Mesenchymal stem cell (in vitro differentiated cells and primary cell): ENCODE measurements around the gene NOP58.
"Not testable (repeated sequence)": the region's sequence is repeated elsewhere in the genome, so short reads cannot be mapped to it uniquely, and the experiment has no call there.

ENCODE experiments used
- DNase-seq: peaks from one replicate; pipeline ENCODE4 v3.0.0-alpha.2; 2013
- H2AFZ ChIP-seq: one replicate; pipeline ENCODE4 v1.6.1; 2013; ENCODE audit warnings: low read depth, mild to moderate bottlenecking, control low read depth, inconsistent platforms, low read length, moderate library complexity
- H2AK5ac ChIP-seq: 2 replicates; pipeline ENCODE4 v1.6.1; 2013; ENCODE audit warnings: low read length, moderate library complexity, mild to moderate bottlenecking, inconsistent platforms; ENCODE audit not compliant: severe bottlenecking
- H2BK120ac ChIP-seq: one replicate; pipeline ENCODE4 v1.6.1; 2013; ENCODE audit warnings: low read depth, mild to moderate bottlenecking, inconsistent platforms, low read length, moderate library complexity
- H2BK12ac ChIP-seq, 2 experiments: one replicate each; pipeline ENCODE4 v1.6.1; 2013; ENCODE audit warnings: inconsistent platforms in 2 of 2, low read length in 2 of 2, mild to moderate bottlenecking in 2 of 2, moderate library complexity in 2 of 2, control low read depth in 1 of 2
- H2BK15ac ChIP-seq: one replicate; pipeline ENCODE4 v1.6.1; 2013; ENCODE audit warnings: mild to moderate bottlenecking, low read depth, inconsistent platforms; ENCODE audit not compliant: poor library complexity, severe bottlenecking
- H2BK5ac ChIP-seq: 2 replicates; pipeline ENCODE4 v1.6.1; 2013; ENCODE audit warnings: low read depth, mild to moderate bottlenecking, low read length, control low read depth, inconsistent platforms; ENCODE audit not compliant: poor library complexity, severe bottlenecking
- H3K14ac ChIP-seq, 2 experiments: one replicate each; pipeline ENCODE4 v1.6.1; 2013; ENCODE audit warnings: inconsistent platforms in 2 of 2, low read length in 2 of 2, control low read depth in 1 of 2, mild to moderate bottlenecking in 1 of 2, moderate library complexity in 1 of 2
- H3K18ac ChIP-seq, 2 experiments: one replicate each; pipeline ENCODE4 v1.6.1; 2013; ENCODE audit warnings: inconsistent platforms in 2 of 2, low read length in 2 of 2, control low read depth in 1 of 2, low read depth in 1 of 2, mild to moderate bottlenecking in 1 of 2
- H3K23ac ChIP-seq, 2 experiments: one replicate each; pipeline ENCODE4 v1.6.1; 2013; ENCODE audit warnings: inconsistent platforms in 2 of 2, low read length in 2 of 2, mild to moderate bottlenecking in 2 of 2, moderate library complexity in 2 of 2, control low read depth in 1 of 2
- H3K27ac ChIP-seq: 2 replicates; pipeline ENCODE4 v1.5.1; 2013; ENCODE audit warnings: mild to moderate bottlenecking, moderate library complexity, low read length, control low read depth, inconsistent platforms; ENCODE audit not compliant: poor library complexity, severe bottlenecking
- H3K27me3 ChIP-seq, 2 experiments: 2 replicates each; pipeline versions ENCODE4 v1.6.1 to v1.7.0; 2013; ENCODE audit warnings: low read length in 2 of 2, mild to moderate bottlenecking in 2 of 2, moderate library complexity in 2 of 2, control low read depth in 1 of 2, inconsistent platforms in 1 of 2; ENCODE audit not compliant: control insufficient read depth in 1 of 2, insufficient read depth in 1 of 2
- H3K36me3 ChIP-seq, 2 experiments: 2 replicates each; pipeline versions ENCODE4 v1.6.1 to v1.7.0; 2013; ENCODE audit warnings: low read length in 2 of 2, control low read depth in 1 of 2, inconsistent platforms in 1 of 2, low read depth in 1 of 2, mild to moderate bottlenecking in 1 of 2; ENCODE audit not compliant: insufficient read depth in 2 of 2, control insufficient read depth in 1 of 2
- H3K4ac ChIP-seq, 2 experiments: one replicate each; pipeline ENCODE4 v1.6.1; 2013; ENCODE audit warnings: inconsistent platforms in 2 of 2, low read length in 2 of 2, mild to moderate bottlenecking in 2 of 2, moderate library complexity in 2 of 2, control low read depth in 1 of 2, low read depth in 1 of 2
- H3K4me1 ChIP-seq: 2 replicates; pipeline ENCODE4 v1.6.1; 2013; ENCODE audit warnings: low read depth, low read length, control low read depth; ENCODE audit not compliant: control insufficient read depth, insufficient read depth
- H3K4me2 ChIP-seq: 2 replicates; pipeline ENCODE4 v1.6.1; 2013; ENCODE audit warnings: low read length, mild to moderate bottlenecking, inconsistent platforms; ENCODE audit not compliant: poor library complexity, severe bottlenecking
- H3K4me3 ChIP-seq, 2 experiments: 2 replicates each; pipeline versions ENCODE4 v1.5.1 to v1.7.0; 2013; ENCODE audit warnings: low read length in 2 of 2, mild to moderate bottlenecking in 2 of 2, control low read depth in 1 of 2, low read depth in 1 of 2; ENCODE audit not compliant: insufficient read depth in 1 of 2
- H3K79me1 ChIP-seq: replicated peaks from 2 replicates; pipeline ENCODE4 v1.6.1; 2013; ENCODE audit warnings: mild to moderate bottlenecking, control low read depth, low read length, inconsistent platforms; ENCODE audit not compliant: poor library complexity, severe bottlenecking
- H3K9ac ChIP-seq: 2 replicates; pipeline ENCODE4 v1.7.0; 2013; ENCODE audit warnings: mild to moderate bottlenecking, low read length, moderate library complexity
- H3K9me3 ChIP-seq: 2 replicates; pipeline ENCODE4 v1.7.0; 2013; ENCODE audit warnings: mild to moderate bottlenecking, low read length; ENCODE audit not compliant: control insufficient read depth
- H4K8ac ChIP-seq: one replicate; pipeline ENCODE4 v1.6.1; 2013; ENCODE audit warnings: inconsistent platforms, mild to moderate bottlenecking, low read length, moderate library complexity
- H4K91ac ChIP-seq: one replicate; pipeline ENCODE4 v1.6.1; 2013; ENCODE audit warnings: mild to moderate bottlenecking, low read length, inconsistent platforms
- WGBS: methylation state at CpG from one replicate; pipeline ENCODE4 v1.1.7; 2013; ENCODE audit warnings: mixed read lengths; 5-methylcytosine and 5-hydroxymethylcytosine counted together

Gene NOP58

DNA sequence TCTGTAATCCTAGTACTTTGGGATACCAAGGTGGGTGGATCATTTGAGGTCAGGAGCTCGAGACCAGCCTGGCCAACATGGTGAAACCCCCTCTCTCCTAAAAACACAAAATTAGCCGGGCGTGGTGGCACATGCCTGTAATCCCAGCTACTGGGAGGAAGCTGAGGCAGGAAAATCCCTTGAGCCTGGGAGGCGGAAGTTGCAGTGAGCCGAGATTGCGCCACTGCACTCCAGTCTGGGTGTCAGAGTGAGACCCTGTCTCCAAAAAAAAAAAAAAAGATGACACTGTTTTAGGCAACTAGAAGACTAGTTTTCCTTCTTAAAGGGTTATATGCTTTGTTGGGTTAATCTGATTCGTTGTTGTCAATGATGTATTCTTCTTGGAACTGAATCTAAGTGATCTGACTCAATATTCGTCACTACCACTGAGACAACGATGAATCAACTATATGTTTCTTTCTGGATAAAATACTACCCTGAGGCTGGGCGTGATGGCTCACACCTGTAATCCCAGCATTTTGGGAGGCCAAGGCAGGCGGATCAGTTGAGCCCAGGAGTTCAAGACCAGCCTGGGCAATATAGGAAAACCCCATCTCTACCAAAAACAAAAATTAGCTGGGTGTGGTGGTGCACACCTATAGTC lies 10.6 kb downstream of the NOP58 start:
- not testable (repeated sequence) for H3K9me3 ChIP-seq, H3K18ac ChIP-seq, H2BK120ac ChIP-seq, H3K23ac ChIP-seq, H3K4me2 ChIP-seq, H4K8ac ChIP-seq, H2AK5ac ChIP-seq, H2BK15ac ChIP-seq, H3K4me1 ChIP-seq, H3K79me1 ChIP-seq, H3K27me3 ChIP-seq, H3K27ac ChIP-seq, H2BK5ac ChIP-seq, H4K91ac ChIP-seq, H3K4me3 ChIP-seq, DNase-seq, H2AFZ ChIP-seq, H3K14ac ChIP-seq, H3K4ac ChIP-seq, H2BK12ac ChIP-seq
- Histone ChIP-seq H3K9ac (peak overlapping the region; percentile 51), H3K36me3 (peaks cover 22 to 47% of the 10 kb centered on the region in 2 experiments)
- WGBS = 92% methylated on average over 10 of the region's 11 CpGs

DNA sequence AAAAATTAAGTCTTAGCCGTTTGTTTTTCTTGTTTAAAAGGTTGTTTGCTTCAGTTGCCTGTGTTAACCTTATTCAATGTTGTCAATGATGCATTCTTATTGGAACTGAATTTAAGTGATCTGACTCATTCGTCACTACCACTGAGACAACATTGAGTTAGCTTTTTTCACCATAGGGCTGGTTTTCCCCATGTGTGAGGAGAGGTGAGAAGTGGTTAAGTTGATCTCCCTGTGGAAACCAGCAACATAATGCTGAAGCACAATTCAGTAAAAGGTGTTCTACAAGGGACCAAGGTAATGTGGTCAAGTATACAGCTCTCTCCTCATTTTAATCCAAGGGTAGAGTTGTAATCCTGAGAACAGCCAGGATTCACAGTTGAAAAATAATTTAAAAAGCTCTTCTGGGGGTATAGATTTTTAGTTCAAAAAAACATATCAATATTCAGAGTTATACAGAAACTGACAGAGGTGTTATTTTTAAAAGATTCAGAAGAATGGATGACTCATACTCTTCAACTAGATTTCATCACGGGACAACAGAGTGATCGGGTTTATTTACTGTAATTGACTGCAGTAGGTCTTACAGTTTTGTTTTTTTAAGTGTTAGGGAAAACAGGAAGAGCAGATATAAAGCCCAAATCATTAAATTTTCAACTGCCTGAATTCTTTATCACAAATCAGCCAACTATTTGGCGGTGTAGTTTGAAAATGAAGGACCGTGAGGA lies 12.6 kb downstream of the NOP58 start:
- Histone ChIP-seq H2AK5ac (no peak overlapping the region), H2BK15ac (no peak overlapping the region), H3K4me3 (no peak overlapping the region), H3K36me3 (peaks cover 32 to 67% of the 10 kb centered on the region in 2 experiments), H4K91ac (no peak overlapping the region), H3K79me1 (peaks cover 14% of the 10 kb centered on the region), H3K23ac (no peak overlapping the region), H2BK12ac (no peak overlapping the region), H2BK5ac (no peak overlapping the region), H3K4me2 (no peak overlapping the region), H2BK120ac (no peak overlapping the region), H3K27ac (peak overlapping the region; percentile 49), H3K9ac (peak overlapping the region; percentile 72), H3K9me3 (no peaks in the 10 kb centered on the region), H2AFZ (no peak overlapping the region), H3K4ac (no peak overlapping the region), H3K18ac (no peak overlapping the region), H3K14ac (no peak overlapping the region), H4K8ac (no peak overlapping the region), H3K4me1 (peaks cover 4% of the 10 kb centered on the region), H3K27me3 (no peaks in the 10 kb centered on the region)
- WGBS = 100% methylated on average over 2 of the region's 6 CpGs
- peak; percentile 77 for DNase-seq

DNA sequence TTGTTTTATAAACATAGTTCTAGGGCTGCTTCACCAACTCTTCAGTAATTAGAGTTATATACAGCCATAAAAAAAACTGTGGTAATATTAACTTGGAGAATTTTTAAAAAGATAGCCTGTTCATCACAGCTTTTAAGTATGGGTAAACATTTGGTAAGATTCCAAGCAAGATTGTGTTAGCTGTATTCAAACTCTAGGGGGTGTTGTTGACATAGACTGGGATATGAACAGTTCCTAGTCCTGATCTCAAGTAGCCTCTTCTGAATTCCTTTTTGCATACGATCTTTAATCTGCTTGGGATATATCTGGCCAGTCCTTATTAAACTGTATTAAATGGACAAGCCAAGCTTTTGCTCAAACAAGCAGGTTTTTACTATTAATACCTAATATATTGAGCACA lies 13.4 kb downstream of the NOP58 start:
- Histone ChIP-seq H2BK120ac (no peak overlapping the region), H2AK5ac (no peak overlapping the region), H3K23ac (no peak overlapping the region), H3K4me2 (no peak overlapping the region), H3K27ac (no peak overlapping the region), H3K9me3 (no peaks in the 10 kb centered on the region), H3K4ac (no peak overlapping the region), H2BK5ac (no peak overlapping the region), H2BK15ac (no peak overlapping the region), H3K4me3 (no peak overlapping the region), H3K14ac (no peak overlapping the region), H4K8ac (no peak overlapping the region), H3K79me1 (peaks cover 14% of the 10 kb centered on the region), H3K27me3 (no peaks in the 10 kb centered on the region), H2AFZ (no peak overlapping the region), H2BK12ac (no peak overlapping the region), H3K4me1 (peaks cover 4% of the 10 kb centered on the region), H3K36me3 (peaks cover 34 to 73% of the 10 kb centered on the region in 2 experiments), H3K9ac (peak overlapping the region; percentile 72), H4K91ac (no peak overlapping the region), H3K18ac (no peak overlapping the region)
- DNase-seq = peak; percentile 80
- no CpG with 5 or more reads among the region's 1 CpG for WGBS

DNA sequence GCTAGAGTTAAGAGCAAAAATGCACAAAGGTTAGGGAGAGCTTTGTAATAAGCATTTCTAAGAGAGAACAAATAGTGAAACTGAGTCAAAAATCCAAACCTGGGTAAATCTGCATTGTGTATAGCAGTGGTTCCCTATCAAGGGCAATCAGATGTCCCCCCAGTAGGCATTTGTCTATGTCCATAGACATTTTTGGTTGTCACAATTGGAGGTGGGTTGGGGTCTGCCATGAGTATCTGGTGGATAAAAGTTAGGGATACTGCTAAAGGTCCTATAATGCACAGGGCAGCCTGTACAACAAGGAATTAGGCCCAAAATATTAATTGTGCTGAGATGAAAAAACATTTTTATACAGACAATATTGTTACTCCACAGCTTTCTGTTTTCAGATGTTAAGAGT lies 21.0 kb downstream of the NOP58 start:
- Histone ChIP-seq H3K36me3 (peaks cover 32 to 94% of the 10 kb centered on the region in 2 experiments), H3K27me3 (no peaks in the 10 kb centered on the region)

More for the DNA sequence above, 21.0 kb downstream of the NOP58 start:
- no peak overlapping the region for H4K91ac ChIP-seq
- no peak overlapping the region for H3K4me3 ChIP-seq
- no peak overlapping the region for H3K14ac ChIP-seq
- H3K18ac ChIP-seq = no peak overlapping the region
- no peaks in the 10 kb centered on the region for H3K9me3 ChIP-seq
- H3K79me1 ChIP-seq = peaks cover 22% of the 10 kb centered on the region
- H3K23ac ChIP-seq = no peak overlapping the region
- H3K27ac ChIP-seq = no peak overlapping the region
- no peak overlapping the region for H2AK5ac ChIP-seq
- H2BK5ac ChIP-seq = no peak overlapping the region
- H2BK12ac ChIP-seq = no peak overlapping the region
- H3K9ac ChIP-seq = no peak overlapping the region
- no peak for DNase-seq
- H2AFZ ChIP-seq = no peak overlapping the region
- H3K4me1 ChIP-seq = no peaks in the 10 kb centered on the region
- no peak overlapping the region for H2BK120ac ChIP-seq
- H3K4me2 ChIP-seq = no peak overlapping the region
- H2BK15ac ChIP-seq = no peak overlapping the region
- H3K4ac ChIP-seq = no peak overlapping the region
- H4K8ac ChIP-seq = no peak overlapping the region
